Endothelial cell of umbilical vein (primary cell): Measurements from ENCODE around the gene OTULIN. TPM values are rescaled to one million over a fixed set of nuclear protein-coding genes. Genes with fewer than 3 reads are reported as not detected.

ENCODE experiments used
- BruUV-seq: library from RNA; stranded (reverse); fragments of 400-500 nt; replicated peaks from 2 replicates; lab custom pipeline; 2021; lab: Mats Ljungman, UMichigan
- CTCF ChIA-PET: fragments of 300-600, 350-600 bp; sonication (Branson Sonifier 250); formaldehyde crosslinking; loops from one replicate; lab custom pipeline; 2021; ENCODE audit warnings: antibody characterized with exemption, inconsistent platforms; lab: Charles Lee
- POLR2A ChIA-PET: fragments of 300-600, 350-600 bp; sonication (Branson Sonifier 250); formaldehyde crosslinking; loops from one replicate; lab custom pipeline; 2021; ENCODE audit warnings: antibody characterized with exemption, inconsistent platforms; lab: Charles Lee
- DNase-seq: peaks from one replicate; pipeline ENCODE4 v3.0.0-alpha.2; 2011; ENCODE audit warnings: low read depth, low spot score
- FAIRE-seq: peaks from 2 replicates; lab custom pipeline; 2011; peaks lifted over from hg19 to GRCh38; lab: Jason Lieb, UNC
- H2AFZ ChIP-seq: 2 replicates; pipeline ENCODE4 v1.6.0; 2012; ENCODE audit warnings: low read depth, low read length, control low read depth, inconsistent platforms
- H3K27ac ChIP-seq: 2 replicates; pipeline ENCODE4 v1.5.1; 2011; ENCODE audit warnings: low read depth, mild to moderate bottlenecking, control low read depth, low read length, moderate library complexity; ENCODE audit not compliant: insufficient read depth
- H3K27me3 ChIP-seq, 2 experiments: 2 replicates each; pipeline versions ENCODE4 v1.6.0 to v1.6.1; 2011; ENCODE audit warnings: low read length in 2 of 2, mixed read lengths in 1 of 2; ENCODE audit not compliant: control insufficient read depth in 2 of 2, insufficient read depth in 2 of 2
- H3K36me3 ChIP-seq, 2 experiments: 2 replicates in 1 of 2; 3 replicates in 1 of 2; pipeline ENCODE4 v1.5.1; 2011; ENCODE audit warnings: low read length in 2 of 2, mild to moderate bottlenecking in 1 of 2, moderate library complexity in 1 of 2; ENCODE audit not compliant: control insufficient read depth in 2 of 2, insufficient read depth in 2 of 2; ENCODE audit errors: extremely low read depth in 1 of 2
- H3K4me1 ChIP-seq: 3 replicates; pipeline ENCODE4 v1.5.1; 2011; ENCODE audit warnings: mild to moderate bottlenecking, low read length; ENCODE audit not compliant: control insufficient read depth, insufficient read depth; ENCODE audit errors: extremely low read depth
- H3K4me2 ChIP-seq: 2 replicates; pipeline ENCODE4 v1.6.1; 2011; ENCODE audit warnings: low read length, control low read depth, mixed read lengths; ENCODE audit not compliant: insufficient read depth
- H3K4me3 ChIP-seq, 3 experiments: fragments of 200-600 bp in 1 of 3; sonication (generic), shearing (Covaris generic) in 1 of 3; replicated peaks in 1 of 3; 2 replicates each; pipeline ENCODE4 v1.5.1; 2011 to 2016; ENCODE audit warnings: control low read depth in 3 of 3, low read length in 3 of 3, mild to moderate bottlenecking in 2 of 3, inconsistent platforms in 1 of 3, low read depth in 1 of 3, moderate library complexity in 1 of 3; ENCODE audit not compliant: insufficient read depth in 1 of 3
- H3K79me2 ChIP-seq: 2 replicates; pipeline ENCODE4 v1.6.0; 2012; ENCODE audit warnings: low read length, inconsistent platforms; ENCODE audit not compliant: control insufficient read depth, insufficient read depth
- H3K9ac ChIP-seq: replicated peaks from 2 replicates; pipeline ENCODE3; 2011; ENCODE audit warnings: low read length, control low read depth; ENCODE audit not compliant: insufficient read depth; ENCODE audit errors: extremely low read depth
- H3K9me1 ChIP-seq: replicated peaks from 3 replicates; pipeline ENCODE4 v1.6.0; 2011; ENCODE audit warnings: mild to moderate bottlenecking, low read length; ENCODE audit not compliant: control insufficient read depth, insufficient read depth; ENCODE audit errors: extremely low read depth
- H3K9me3 ChIP-seq: replicated peaks from 2 replicates; pipeline ENCODE4 v1.5.1; 2012; ENCODE audit warnings: low read length, inconsistent platforms; ENCODE audit not compliant: control insufficient read depth, insufficient read depth
- H4K20me1 ChIP-seq: replicated peaks from 2 replicates; pipeline ENCODE3; 2011; ENCODE audit warnings: mild to moderate bottlenecking, low read length; ENCODE audit not compliant: control insufficient read depth, insufficient read depth; ENCODE audit errors: extremely low read depth
- EZH2 ChIP-seq: IDR thresholded peaks from 2 replicates; pipeline ENCODE4 v1.6.1; 2012; ENCODE audit warnings: borderline replicate concordance, low read depth, mild to moderate bottlenecking, moderate library complexity, low read length, inconsistent platforms; ENCODE audit not compliant: severe bottlenecking
- FOS ChIP-seq: IDR thresholded peaks from 2 replicates; pipeline ENCODE4 v1.6.1; 2011; ENCODE audit warnings: mild to moderate bottlenecking, low read length, moderate library complexity, borderline replicate concordance; ENCODE audit not compliant: insufficient read depth
- GATA2 ChIP-seq: IDR thresholded peaks from 2 replicates; pipeline ENCODE4 v1.7.0; 2011; ENCODE audit warnings: low read depth, mild to moderate bottlenecking, moderate library complexity, mixed read lengths, low read length; ENCODE audit not compliant: insufficient read length, insufficient read depth
- POLR2A ChIP-seq: IDR thresholded peaks from 2 replicates; pipeline ENCODE4 v1.6.1; 2012; ENCODE audit warnings: low read depth, mild to moderate bottlenecking, control low read depth, low read length
- dilution Hi-C: fragments of 300-500 bp; cut with MboI; formaldehyde crosslinking; loops from one replicate; pipeline ENCODE4 v1.15.0; 2019; ENCODE audit warnings: low sequenced_read_pairs; ENCODE audit not compliant: extremely low pct_ligation_motif_present
- intact Hi-C: fragments of 100-400 bp; cut with micrococcal nuclease; formaldehyde crosslinking; loops from one replicate; pipeline ENCODE4 v1.10.0; 2022
- polyA plus RNA-seq, 4 experiments: library from polyadenylated mRNA; depleted of rRNA in 3 of 4; stranded (reverse) in 3 of 4; unstranded in 1 of 4; fragments of >200 nt; gene quantifications; 2 replicates each; pipeline versions ENCODE4 v1.2.1 to v1.2.3, GENCODE V29; 2011 to 2012; ENCODE audit warnings: missing spikeins in 1 of 4
- total RNA-seq: library from RNA; stranded (reverse); gene quantifications from 2 replicates; pipeline ENCODE4 v1.2.3, GENCODE V29; 2021
- TF ChIP-seq, protein P1 (sequence below): IDR thresholded peaks from 2 replicates; pipeline ENCODE4 v1.6.1; 2011; ENCODE audit not compliant: insufficient read depth, insufficient read length
- TF ChIP-seq, protein P2 (sequence below), 2 donors: IDR thresholded peaks; 1 replicate in 1 of 2; 2 replicates in 1 of 2; pipeline ENCODE4 v1.5.1; 2011; ENCODE audit warnings: low read length in 2 of 2, mild to moderate bottlenecking in 2 of 2, moderate library complexity in 2 of 2, control low read depth in 1 of 2, inconsistent platforms in 1 of 2, low read depth in 1 of 2; ENCODE audit not compliant: insufficient read depth in 1 of 2; ENCODE audit errors: extremely low read depth in 1 of 2

The OTULIN gene
- total and polyA plus RNA-seq, 2 donors (not counting 3 experiments of a cell fraction or from before 2014, with no cell fraction given): 7.8 to 30.2 TPM

- no peaks in the 10 kb centered on the region for H3K9me1 ChIP-seq
- FAIRE-seq (no peak), DNase-seq (no peak)
- dilution Hi-C loops: loop anchor here (25.0 kb wide), 1 partner anchor 286 kb away; no protein-coding TSS in a partner anchor
- no peaks in the 10 kb centered on the region for H4K20me1 ChIP-seq
- no peaks in the 10 kb centered on the region for H3K9me3 ChIP-seq
- TF ChIP-seq, protein P1, sequence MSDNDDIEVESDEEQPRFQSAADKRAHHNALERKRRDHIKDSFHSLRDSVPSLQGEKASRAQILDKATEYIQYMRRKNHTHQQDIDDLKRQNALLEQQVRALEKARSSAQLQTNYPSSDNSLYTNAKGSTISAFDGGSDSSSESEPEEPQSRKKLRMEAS: no peak
- TF ChIP-seq, protein P2, sequence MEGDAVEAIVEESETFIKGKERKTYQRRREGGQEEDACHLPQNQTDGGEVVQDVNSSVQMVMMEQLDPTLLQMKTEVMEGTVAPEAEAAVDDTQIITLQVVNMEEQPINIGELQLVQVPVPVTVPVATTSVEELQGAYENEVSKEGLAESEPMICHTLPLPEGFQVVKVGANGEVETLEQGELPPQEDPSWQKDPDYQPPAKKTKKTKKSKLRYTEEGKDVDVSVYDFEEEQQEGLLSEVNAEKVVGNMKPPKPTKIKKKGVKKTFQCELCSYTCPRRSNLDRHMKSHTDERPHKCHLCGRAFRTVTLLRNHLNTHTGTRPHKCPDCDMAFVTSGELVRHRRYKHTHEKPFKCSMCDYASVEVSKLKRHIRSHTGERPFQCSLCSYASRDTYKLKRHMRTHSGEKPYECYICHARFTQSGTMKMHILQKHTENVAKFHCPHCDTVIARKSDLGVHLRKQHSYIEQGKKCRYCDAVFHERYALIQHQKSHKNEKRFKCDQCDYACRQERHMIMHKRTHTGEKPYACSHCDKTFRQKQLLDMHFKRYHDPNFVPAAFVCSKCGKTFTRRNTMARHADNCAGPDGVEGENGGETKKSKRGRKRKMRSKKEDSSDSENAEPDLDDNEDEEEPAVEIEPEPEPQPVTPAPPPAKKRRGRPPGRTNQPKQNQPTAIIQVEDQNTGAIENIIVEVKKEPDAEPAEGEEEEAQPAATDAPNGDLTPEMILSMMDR (IDR thresholded peaks at IDR 0.05; ENCODE audit: extremely low read depth in 1 of 2, insufficient read depth in 1 of 2, low read depth in 1 of 2, low read length in 2 of 2): no peak
- TF ChIP-seq EZH2 (no peak), POLR2A (no peak), GATA2 (no peak), FOS (no peak)
- intact Hi-C loops: no loop called here
- POLR2A ChIA-PET: no interaction called here
- no peak overlapping the region for H3K9ac ChIP-seq
- no peak overlapping the region for H2AFZ ChIP-seq
- H3K27ac ChIP-seq: no peak overlapping the region
- no TSS peak for BruUV-seq
- H3K36me3 ChIP-seq: no peaks in the 10 kb centered on the region
- no peaks in the 10 kb centered on the region for H3K79me2 ChIP-seq
- no peaks in the 10 kb centered on the region for H3K27me3 ChIP-seq
- no peaks in the 10 kb centered on the region for H3K4me1 ChIP-seq
- H3K4me3 ChIP-seq: no peak overlapping the region
- H3K4me2 ChIP-seq: no peak overlapping the region
- CTCF ChIA-PET: interaction anchor here (0.8 to 10.2 kb wide), 14 partner anchors 12 to 288 kb away, joined by 3 to 168 read pairs (median 4); partner anchors contain the start of gene ANKH
These were observed 61.7 kb downstream of the OTULIN start for GRCh38 chr5:14726066-14726838.
